Tibial artery (tissue), 4 donors: Measurements from ENCODE around the gene NOPCHAP1.
"Not testable (repeated sequence)": the region's sequence is repeated elsewhere in the genome, so short reads cannot be mapped to it uniquely, and the experiment has no call there.

Experiments
- DNase-seq, 2 donors: peaks; one replicate each; pipeline ENCODE4 v3.0.0-alpha.2; 2019
- H3K27ac ChIP-seq, 2 donors: fragments of 200-600 bp; sonication (generic) in 1 of 2; 1 replicate in 1 of 2; 2 replicates in 1 of 2; pipeline ENCODE4 v1.5.1; 2018 to 2019; ENCODE audit warnings: mild to moderate bottlenecking in 1 of 2
- H3K27me3 ChIP-seq, 2 donors: fragments of 200-600 bp; sonication (generic) in 1 of 2; one replicate each; pipeline versions ENCODE4 v1.5.1 to v1.6.0; 2016 to 2019
- H3K36me3 ChIP-seq, 3 donors: fragments of 200-600 bp; sonication (generic) in 2 of 3; one replicate each; pipeline ENCODE4 v1.5.1; 2016 to 2019; ENCODE audit warnings: mild to moderate bottlenecking in 2 of 3
- H3K4me1 ChIP-seq, 4 donors: fragments of 200-600 bp; sonication (generic) in 2 of 4; 1 replicate in 3 of 4; 2 replicates in 1 of 4; pipeline ENCODE4 v1.5.1; 2016 to 2019
- H3K4me3 ChIP-seq, 2 donors: fragments of 200-600 bp; sonication (generic) in 1 of 2; 1 replicate in 1 of 2; 2 replicates in 1 of 2; pipeline ENCODE4 v1.5.1; 2018 to 2019; ENCODE audit warnings: mild to moderate bottlenecking in 2 of 2
- H3K9me3 ChIP-seq, 3 donors: fragments of 200-600 bp; sonication (generic) in 1 of 3; one replicate each; pipeline ENCODE4 v1.5.1; 2016 to 2019
- intact Hi-C: fragments of 100-400 bp; cut with DNase I; formaldehyde crosslinking; loops from one replicate; pipeline ENCODE4 v1.15.0; 2023; ENCODE audit warnings: low total_unique reads
- TF ChIP-seq, protein P1 (sequence below), 2 experiments: fragments of 200-600 bp in 1 of 2; fragments of 450-650 bp in 1 of 2; IDR thresholded peaks; one replicate each; pipeline ENCODE4 v1.5.1; 2017 to 2019; ENCODE audit warnings: antibody characterized with exemption in 2 of 2, mild to moderate bottlenecking in 1 of 2, moderate library complexity in 1 of 2

NOPCHAP1 gene

DNA sequence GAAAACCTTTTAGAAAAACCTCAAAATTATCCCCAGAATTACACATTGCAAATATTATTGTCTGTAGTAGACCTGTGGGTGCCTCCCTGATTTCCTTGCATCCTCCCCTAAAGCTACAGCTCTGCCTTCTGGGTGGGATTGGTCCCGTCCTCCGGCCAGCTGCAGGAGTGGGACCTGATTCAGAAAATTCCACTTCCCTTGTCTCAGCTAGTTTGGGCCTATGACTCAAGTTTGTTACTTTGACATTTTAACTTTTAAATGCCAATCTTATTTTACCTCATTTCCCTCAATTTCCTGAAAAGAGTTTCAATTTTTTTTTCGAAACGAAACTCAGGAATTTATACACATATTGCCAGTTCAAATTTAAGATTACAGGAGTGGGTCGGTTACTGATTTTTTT is 14.8 kb upstream of the NOPCHAP1 start:
- intact Hi-C loops: no loop called here
- Histone ChIP-seq H3K27ac (no peak overlapping the region), H3K4me1 (peaks cover 0 to 3% (median 0%) of the 10 kb centered on the region in 4 donors), H3K4me3 (no peak overlapping the region), H3K27me3 (no peaks in the 10 kb centered on the region), H3K9me3 (no peaks in the 10 kb centered on the region), H3K36me3 (no peaks in the 10 kb centered on the region)
- DNase-seq: no peak
- TF ChIP-seq, protein P1, sequence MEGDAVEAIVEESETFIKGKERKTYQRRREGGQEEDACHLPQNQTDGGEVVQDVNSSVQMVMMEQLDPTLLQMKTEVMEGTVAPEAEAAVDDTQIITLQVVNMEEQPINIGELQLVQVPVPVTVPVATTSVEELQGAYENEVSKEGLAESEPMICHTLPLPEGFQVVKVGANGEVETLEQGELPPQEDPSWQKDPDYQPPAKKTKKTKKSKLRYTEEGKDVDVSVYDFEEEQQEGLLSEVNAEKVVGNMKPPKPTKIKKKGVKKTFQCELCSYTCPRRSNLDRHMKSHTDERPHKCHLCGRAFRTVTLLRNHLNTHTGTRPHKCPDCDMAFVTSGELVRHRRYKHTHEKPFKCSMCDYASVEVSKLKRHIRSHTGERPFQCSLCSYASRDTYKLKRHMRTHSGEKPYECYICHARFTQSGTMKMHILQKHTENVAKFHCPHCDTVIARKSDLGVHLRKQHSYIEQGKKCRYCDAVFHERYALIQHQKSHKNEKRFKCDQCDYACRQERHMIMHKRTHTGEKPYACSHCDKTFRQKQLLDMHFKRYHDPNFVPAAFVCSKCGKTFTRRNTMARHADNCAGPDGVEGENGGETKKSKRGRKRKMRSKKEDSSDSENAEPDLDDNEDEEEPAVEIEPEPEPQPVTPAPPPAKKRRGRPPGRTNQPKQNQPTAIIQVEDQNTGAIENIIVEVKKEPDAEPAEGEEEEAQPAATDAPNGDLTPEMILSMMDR (IDR thresholded peaks at IDR 0.05): no peak

DNA sequence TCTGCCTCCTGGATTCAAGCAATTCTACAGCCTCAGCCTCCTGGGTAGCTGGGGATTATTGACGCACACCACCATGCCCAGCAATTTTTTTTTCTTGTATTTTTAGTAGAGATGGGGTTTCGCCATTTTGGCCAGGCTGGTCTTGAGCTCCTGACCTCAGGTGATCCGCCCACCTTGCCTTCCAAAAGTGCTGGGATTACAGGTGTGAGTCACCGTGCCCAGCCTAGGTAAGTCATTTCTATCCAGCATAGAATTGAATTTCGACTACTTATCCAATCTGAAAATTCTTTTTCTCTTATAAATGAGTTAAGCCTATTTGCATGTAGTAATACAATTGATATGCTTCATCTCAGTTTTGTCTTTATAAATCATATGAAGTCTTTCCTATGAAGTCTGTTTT is 12.9 kb upstream of the NOPCHAP1 start:
- H3K27ac ChIP-seq: no peak overlapping the region
- no peak for DNase-seq
- no peaks in the 10 kb centered on the region for H3K36me3 ChIP-seq
- TF ChIP-seq, protein P1 (IDR thresholded peaks at IDR 0.05): no peak
- intact Hi-C loops: no loop called here
- H3K4me1 ChIP-seq: peaks cover 0 to 3% (median 0%) of the 10 kb centered on the region in 4 donors
- H3K4me3 ChIP-seq: no peak overlapping the region
- H3K27me3 ChIP-seq: no peaks in the 10 kb centered on the region
- no peaks in the 10 kb centered on the region for H3K9me3 ChIP-seq

DNA sequence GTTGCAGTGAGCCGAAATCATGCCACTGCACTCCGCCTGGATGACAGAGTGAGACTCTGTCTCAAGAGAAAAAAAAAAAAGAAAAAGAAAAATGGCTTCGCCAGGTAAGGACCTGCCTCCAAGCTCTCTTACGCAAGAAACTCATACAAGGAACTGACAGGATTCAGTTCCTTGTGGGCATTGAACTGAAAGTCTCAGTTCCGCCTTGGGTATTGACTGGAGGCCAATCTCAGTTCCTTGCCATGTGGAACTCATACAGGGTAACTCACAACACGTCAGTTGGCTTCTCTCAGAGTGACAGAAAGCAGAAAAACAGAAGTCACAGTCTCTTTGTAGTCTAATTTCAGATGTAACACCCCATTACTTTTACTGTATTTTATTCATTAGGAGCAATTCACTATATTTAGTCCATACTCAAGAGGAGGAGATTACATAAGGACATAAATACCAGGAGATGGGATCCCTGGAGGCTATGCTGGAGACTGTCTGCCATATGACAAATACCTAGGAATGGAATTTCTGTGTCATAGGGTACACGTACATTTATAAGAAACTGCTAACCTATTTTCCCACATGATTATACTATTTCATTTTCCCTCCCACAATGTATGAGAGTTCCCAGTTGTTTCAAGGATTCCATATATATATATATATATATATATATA is 11.4 kb upstream of the NOPCHAP1 start:
- intact Hi-C loops: no loop called here
- no peak overlapping the region for H3K27ac ChIP-seq
- TF ChIP-seq, protein P1 (IDR thresholded peaks at IDR 0.05): no peak

DNA sequence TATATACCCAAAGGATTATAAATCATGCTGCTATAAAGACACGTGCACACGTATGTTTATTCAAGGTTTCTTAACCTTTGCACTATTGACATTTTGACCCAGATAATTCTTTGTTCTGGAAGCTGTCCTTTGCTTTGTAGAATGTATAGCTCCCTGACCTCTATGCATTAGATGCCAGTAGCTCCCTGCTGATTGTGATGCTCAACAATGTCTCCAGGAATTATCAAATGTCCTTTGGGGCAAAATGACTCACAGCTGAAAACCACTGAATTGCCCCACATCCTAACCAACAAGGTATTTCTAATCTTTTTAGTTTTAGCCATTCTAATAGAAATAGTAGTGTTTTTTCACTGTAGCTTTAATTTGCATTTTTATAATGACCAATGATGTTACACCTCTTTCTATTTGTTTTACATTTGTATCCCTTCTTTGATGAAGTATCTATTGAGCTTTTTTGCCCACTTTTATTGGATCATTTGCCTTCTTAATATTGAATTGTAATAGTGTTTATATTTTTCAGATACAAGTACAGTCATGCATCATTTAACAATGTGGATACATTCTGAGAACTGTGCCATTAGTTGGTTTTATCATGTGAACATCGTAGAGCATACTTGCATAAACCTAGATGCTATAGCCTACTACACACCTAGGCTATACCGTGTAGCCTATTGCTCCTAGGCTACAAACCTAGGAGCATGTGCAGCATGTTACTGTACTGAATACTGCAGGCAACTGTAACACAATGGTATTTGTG is 10.4 kb upstream of the NOPCHAP1 start:
- no peak for DNase-seq
- intact Hi-C loops: no loop called here
- H3K4me3 ChIP-seq: no peak overlapping the region
- H3K27me3 ChIP-seq: no peaks in the 10 kb centered on the region
- peaks cover 0 to 3% (median 0%) of the 10 kb centered on the region in 4 donors for H3K4me1 ChIP-seq
- H3K36me3 ChIP-seq: no peaks in the 10 kb centered on the region
- TF ChIP-seq, protein P1 (IDR thresholded peaks at IDR 0.05): no peak
- H3K9me3 ChIP-seq: no peaks in the 10 kb centered on the region
- H3K27ac ChIP-seq: no peak overlapping the region

More for the DNA sequence above, 11.4 kb upstream of the NOPCHAP1 start:
- Histone ChIP-seq H3K9me3 (no peaks in the 10 kb centered on the region), H3K27me3 (no peaks in the 10 kb centered on the region), H3K4me1 (peaks cover 0 to 3% (median 0%) of the 10 kb centered on the region in 4 donors), H3K36me3 (no peaks in the 10 kb centered on the region), H3K4me3 (no peak overlapping the region)
- DNase-seq: no peak

DNA sequence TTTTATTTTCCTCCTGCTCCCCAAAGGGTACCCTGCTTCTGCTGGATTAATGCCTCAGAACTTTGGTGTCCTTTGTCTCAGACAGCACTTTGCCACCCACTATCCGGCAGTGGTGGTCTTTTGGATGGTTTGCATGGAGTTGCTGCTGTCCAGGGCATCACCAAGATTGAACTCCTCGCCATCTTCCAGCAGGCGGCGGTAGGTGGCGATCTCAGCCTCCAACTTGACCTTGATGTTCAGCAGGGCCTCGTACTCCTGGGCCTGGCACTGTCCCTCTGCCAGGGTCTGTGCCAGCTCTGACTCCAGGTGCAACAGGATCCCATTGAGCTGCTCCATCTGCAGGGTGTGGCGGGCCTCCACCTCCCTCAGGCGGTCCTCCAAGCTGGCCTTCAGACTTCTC is 9.4 kb upstream of the NOPCHAP1 start:
- Histone ChIP-seq H3K27me3 (no peaks in the 10 kb centered on the region), H3K4me1 (peaks cover 0 to under 1% (median 0%) of the 10 kb centered on the region in 4 donors), H3K4me3 (no peak overlapping the region), H3K36me3 (no peaks in the 10 kb centered on the region), H3K9me3 (no peaks in the 10 kb centered on the region), H3K27ac (no peak overlapping the region)
- TF ChIP-seq, protein P1 (IDR thresholded peaks at IDR 0.05): no peak
- DNase-seq: no peak
- intact Hi-C loops: no loop called here

DNA sequence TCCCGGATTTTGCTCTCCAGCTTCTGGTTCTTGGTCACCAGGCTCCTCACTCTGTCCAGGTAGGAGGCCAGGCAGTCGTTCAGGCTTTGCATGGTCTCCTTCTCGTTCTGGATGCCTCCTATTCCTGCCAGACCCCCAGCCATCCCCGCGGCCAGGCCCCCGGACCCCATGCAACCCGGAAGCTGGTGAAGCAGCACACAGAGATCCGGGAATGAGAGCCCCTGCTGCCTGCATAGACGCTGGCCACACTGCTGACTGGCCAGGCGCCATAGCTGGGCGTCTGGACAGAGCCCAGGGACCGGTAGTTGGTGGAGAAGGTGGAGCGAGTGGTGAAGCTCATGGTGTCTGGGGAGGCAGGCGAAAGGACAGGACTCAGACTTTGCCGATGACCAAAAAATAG is 8.4 kb upstream of the NOPCHAP1 start:
- intact Hi-C loops, DNase-seq: not testable (repeated sequence)

More for the DNA sequence above, 8.4 kb upstream of the NOPCHAP1 start:
- H3K9me3 ChIP-seq, H3K27ac ChIP-seq, H3K27me3 ChIP-seq, H3K4me1 ChIP-seq, H3K4me3 ChIP-seq, H3K36me3 ChIP-seq: not testable (repeated sequence)
